Caco-2 (cell line): ENCODE measurements around the gene MYO5B. TPM values are rescaled to one million over a fixed set of nuclear protein-coding genes. Genes with fewer than 3 reads are reported as not detected.

Experiments used
- BruUV-seq: library from RNA; stranded (reverse); fragments of 400-500 nt; replicated peaks from 2 replicates; lab custom pipeline; 2021; lab: Mats Ljungman, UMichigan
- CTCF ChIA-PET: fragments of 300-600 bp; sonication (Branson Sonifier 250); formaldehyde crosslinking; loops from one replicate; lab custom pipeline; 2022; ENCODE audit warnings: antibody characterized with exemption; lab: Charles Lee
- POLR2A ChIA-PET: fragments of 300-600 bp; sonication (Branson Sonifier 250); formaldehyde crosslinking; loops from one replicate; lab custom pipeline; 2022; ENCODE audit warnings: antibody characterized with exemption; lab: Charles Lee
- DNase-seq, 2 experiments: peaks; one replicate each; pipeline versions ENCODE4 v3.0.0 to v3.0.0-alpha.2; 2020 to 2022
- H3K27me3 ChIP-seq: replicated peaks from 2 replicates; pipeline ENCODE4 v1.6.0; 2011; ENCODE audit warnings: low read length; ENCODE audit not compliant: control insufficient read depth, insufficient read depth
- H3K36me3 ChIP-seq: 2 replicates; pipeline ENCODE4 v1.5.1; 2011; ENCODE audit warnings: low read length; ENCODE audit not compliant: control insufficient read depth, insufficient read depth
- H3K4me1 ChIP-seq: fragments of 250-450 bp; sonication (Bioruptor Pico); 2 replicates; pipeline ENCODE4 v1.5.1; 2020; ENCODE audit warnings: mild to moderate bottlenecking
- H3K4me3 ChIP-seq: 2 replicates; pipeline ENCODE4 v1.5.1; 2011; ENCODE audit warnings: low read depth, mild to moderate bottlenecking, control low read depth, low read length
- H3K9me3 ChIP-seq: fragments of 250-450 bp; sonication (Bioruptor Pico); 2 replicates; pipeline ENCODE4 v1.5.1; 2020; ENCODE audit warnings: mild to moderate bottlenecking, moderate library complexity
- H3K27ac Mint-ChIP-seq: one replicate; pipeline ENCODE4 v1.8.0; 2022; ENCODE audit warnings: mixed read lengths; ENCODE audit not compliant: unreplicated experiment
- H3K27me3 Mint-ChIP-seq: one replicate; pipeline ENCODE4 v1.8.0; 2022; ENCODE audit warnings: mixed read lengths; ENCODE audit not compliant: insufficient read depth, unreplicated experiment
- H3K36me3 Mint-ChIP-seq: one replicate; pipeline ENCODE4 v1.8.0; 2022; ENCODE audit warnings: mild to moderate bottlenecking, mixed read lengths; ENCODE audit not compliant: insufficient read depth, unreplicated experiment
- H3K4me1 Mint-ChIP-seq: one replicate; pipeline ENCODE4 v1.8.0; 2022; ENCODE audit warnings: low read depth, mixed read lengths; ENCODE audit not compliant: unreplicated experiment
- H3K4me3 Mint-ChIP-seq: one replicate; pipeline ENCODE4 v1.8.0; 2022; ENCODE audit warnings: mild to moderate bottlenecking, moderate library complexity, mixed read lengths; ENCODE audit not compliant: unreplicated experiment
- H3K9me3 Mint-ChIP-seq: one replicate; pipeline ENCODE4 v1.8.0; 2022; ENCODE audit warnings: mixed read lengths; ENCODE audit not compliant: unreplicated experiment
- intact Hi-C: fragments of 100-400 bp; cut with micrococcal nuclease; formaldehyde crosslinking; loops from one replicate; pipeline ENCODE4 v1.10.0; 2022; ENCODE audit not compliant: unreplicated experiment
- total RNA-seq: library from RNA; stranded (reverse); gene quantifications from 2 replicates; pipeline ENCODE4 v1.2.3, GENCODE V29; 2022
- TF ChIP-seq, protein P1 (sequence below), 2 experiments: fragments of 200-600 bp in 1 of 2; IDR thresholded peaks; 1 replicate in 1 of 2; 2 replicates in 1 of 2; pipeline versions ENCODE4 v1.5.1 to v1.8.0; 2011 to 2022; ENCODE audit warnings: antibody characterized with exemption in 1 of 2, control low read depth in 1 of 2, inconsistent platforms in 1 of 2, low read depth in 1 of 2, low read length in 1 of 2, mild to moderate bottlenecking in 1 of 2, moderate library complexity in 1 of 2; ENCODE audit not compliant: insufficient read depth in 1 of 2, severe bottlenecking in 1 of 2, unreplicated experiment in 1 of 2

MYO5B gene
- total RNA-seq, 1 experiment from 2014 or later: 28.3 TPM

DNA sequence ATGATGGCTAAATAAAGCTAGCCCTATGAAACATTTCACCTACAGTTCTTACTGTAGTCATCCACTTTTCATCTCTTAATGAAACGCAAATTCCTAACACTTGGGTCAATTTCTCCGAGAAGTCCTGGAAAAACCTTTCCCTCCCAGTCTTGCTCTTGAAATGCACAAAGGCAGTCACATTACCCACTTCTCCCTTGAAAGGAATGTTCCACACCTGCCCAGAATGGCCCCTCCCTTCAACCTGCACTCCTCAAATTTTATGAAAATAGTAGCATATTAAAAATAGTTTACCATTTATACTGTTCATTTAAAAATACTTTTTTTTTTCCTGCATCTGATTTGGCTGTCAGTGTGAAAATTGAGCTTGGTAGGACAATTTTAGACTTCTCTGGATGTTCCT is 316.9 kb downstream of the MYO5B start:
- intact Hi-C loops: no loop called here
- ChIA-PET CTCF (no interaction called here), POLR2A (no interaction called here)
- no peak overlapping the region for H3K4me3 ChIP-seq
- H3K9me3 ChIP-seq: no peaks in the 10 kb centered on the region
- no peaks in the 10 kb centered on the region for H3K27me3 Mint-ChIP-seq
- TF ChIP-seq, protein P1, sequence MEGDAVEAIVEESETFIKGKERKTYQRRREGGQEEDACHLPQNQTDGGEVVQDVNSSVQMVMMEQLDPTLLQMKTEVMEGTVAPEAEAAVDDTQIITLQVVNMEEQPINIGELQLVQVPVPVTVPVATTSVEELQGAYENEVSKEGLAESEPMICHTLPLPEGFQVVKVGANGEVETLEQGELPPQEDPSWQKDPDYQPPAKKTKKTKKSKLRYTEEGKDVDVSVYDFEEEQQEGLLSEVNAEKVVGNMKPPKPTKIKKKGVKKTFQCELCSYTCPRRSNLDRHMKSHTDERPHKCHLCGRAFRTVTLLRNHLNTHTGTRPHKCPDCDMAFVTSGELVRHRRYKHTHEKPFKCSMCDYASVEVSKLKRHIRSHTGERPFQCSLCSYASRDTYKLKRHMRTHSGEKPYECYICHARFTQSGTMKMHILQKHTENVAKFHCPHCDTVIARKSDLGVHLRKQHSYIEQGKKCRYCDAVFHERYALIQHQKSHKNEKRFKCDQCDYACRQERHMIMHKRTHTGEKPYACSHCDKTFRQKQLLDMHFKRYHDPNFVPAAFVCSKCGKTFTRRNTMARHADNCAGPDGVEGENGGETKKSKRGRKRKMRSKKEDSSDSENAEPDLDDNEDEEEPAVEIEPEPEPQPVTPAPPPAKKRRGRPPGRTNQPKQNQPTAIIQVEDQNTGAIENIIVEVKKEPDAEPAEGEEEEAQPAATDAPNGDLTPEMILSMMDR (IDR thresholded peaks at IDR 0.05; ENCODE audit: insufficient read depth in 1 of 2, low read depth in 1 of 2, low read length in 1 of 2, severe bottlenecking in 1 of 2, unreplicated experiment in 1 of 2): no peak
- H3K36me3 ChIP-seq: no peaks in the 10 kb centered on the region
- H3K4me1 Mint-ChIP-seq: no peaks in the 10 kb centered on the region
- H3K27ac Mint-ChIP-seq: no peak overlapping the region
- H3K36me3 Mint-ChIP-seq: no peaks in the 10 kb centered on the region
- DNase-seq: no peak
- H3K4me1 ChIP-seq: no peaks in the 10 kb centered on the region
- H3K4me3 Mint-ChIP-seq: no peak overlapping the region
- H3K9me3 Mint-ChIP-seq: no peaks in the 10 kb centered on the region
- H3K27me3 ChIP-seq: no peaks in the 10 kb centered on the region
- BruUV-seq: no TSS peak

DNA sequence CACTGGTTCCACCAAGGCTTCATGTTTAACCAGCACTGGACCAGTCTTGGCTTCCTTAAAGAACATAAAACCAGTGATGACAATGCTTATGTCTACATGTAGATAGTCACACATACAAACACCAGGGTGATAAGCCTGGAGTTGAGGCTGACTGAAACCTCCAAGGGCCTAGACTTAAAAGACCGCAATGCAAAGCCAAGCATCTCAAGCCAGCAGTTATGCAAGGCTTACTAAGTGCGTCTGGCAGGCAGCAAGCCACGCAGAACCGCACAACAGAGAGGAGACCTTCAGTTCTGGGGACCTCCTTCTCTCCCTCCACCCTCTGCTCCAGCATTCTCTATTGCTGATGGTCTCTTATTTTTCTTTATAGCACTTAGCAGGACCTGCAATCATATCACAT is 318.4 kb downstream of the MYO5B start:
- ChIA-PET CTCF (no interaction called here), POLR2A (no interaction called here)
- TF ChIP-seq, protein P1 (IDR thresholded peaks at IDR 0.05; ENCODE audit: insufficient read depth in 1 of 2, low read depth in 1 of 2, low read length in 1 of 2, severe bottlenecking in 1 of 2, unreplicated experiment in 1 of 2): no peak
- Histone ChIP-seq H3K9me3 (no peaks in the 10 kb centered on the region), H3K27me3 (no peaks in the 10 kb centered on the region), H3K4me1 (no peaks in the 10 kb centered on the region), H3K36me3 (no peaks in the 10 kb centered on the region), H3K4me3 (no peak overlapping the region)
- Mint-ChIP-seq H3K36me3 (no peaks in the 10 kb centered on the region), H3K4me1 (no peaks in the 10 kb centered on the region), H3K9me3 (no peaks in the 10 kb centered on the region), H3K27ac (no peak overlapping the region), H3K27me3 (no peaks in the 10 kb centered on the region), H3K4me3 (no peak overlapping the region)
- intact Hi-C loops: no loop called here
- no TSS peak for BruUV-seq
- DNase-seq: no peak

DNA sequence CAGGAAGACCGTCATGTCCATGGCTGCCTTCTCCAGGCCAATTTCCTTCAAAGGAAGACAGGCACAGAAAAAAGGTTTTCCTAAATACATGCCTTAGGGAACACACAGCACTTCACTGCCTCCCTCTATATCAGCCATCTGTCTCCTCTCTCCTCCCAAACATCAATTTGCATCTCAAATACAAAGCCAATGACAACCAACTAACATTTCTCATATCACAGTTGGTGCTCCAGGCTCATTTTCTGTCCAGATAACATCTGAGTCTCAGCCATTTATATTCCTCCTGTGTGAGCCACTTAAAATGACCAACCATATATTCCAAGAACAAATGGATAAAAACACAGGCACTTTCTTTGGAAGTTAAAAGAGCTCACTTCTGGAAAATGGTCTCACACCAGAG is 319.2 kb downstream of the MYO5B start:
- Histone ChIP-seq H3K4me3 (no peak overlapping the region), H3K36me3 (no peaks in the 10 kb centered on the region), H3K9me3 (no peaks in the 10 kb centered on the region), H3K27me3 (no peaks in the 10 kb centered on the region), H3K4me1 (no peaks in the 10 kb centered on the region)
- no peaks in the 10 kb centered on the region for H3K4me1 Mint-ChIP-seq
- TF ChIP-seq, protein P1 (IDR thresholded peaks at IDR 0.05; ENCODE audit: insufficient read depth in 1 of 2, low read depth in 1 of 2, low read length in 1 of 2, severe bottlenecking in 1 of 2, unreplicated experiment in 1 of 2): no peak
- H3K27ac Mint-ChIP-seq: no peak overlapping the region
- H3K27me3 Mint-ChIP-seq: no peaks in the 10 kb centered on the region
- H3K9me3 Mint-ChIP-seq: no peaks in the 10 kb centered on the region
- no TSS peak for BruUV-seq
- no peak overlapping the region for H3K4me3 Mint-ChIP-seq
- CTCF ChIA-PET: no interaction called here
- H3K36me3 Mint-ChIP-seq: no peaks in the 10 kb centered on the region
- intact Hi-C loops: no loop called here
- DNase-seq: no peak
- POLR2A ChIA-PET: no interaction called here
